Hematopoietic multipotent progenitor cell treated with erythropoietin and hydrocortisone succinate and interleukin-3 and kit ligand, for 4 days (in vitro differentiated cells): ENCODE measurements around the gene PLEKHB1.
A peak's percentile ranks its signal among the peaks of the same experiment; 100 is the strongest.
"Not testable (repeated sequence)": the region's sequence is repeated elsewhere in the genome, so short reads cannot be mapped to it uniquely, and the experiment has no call there.

Experiments
- DNase-seq: peaks from one replicate; pipeline ENCODE4 v3.0.0-alpha.2; 2015

PLEKHB1 gene

GRCh38 chr11:73648571-73649046 lies 2.2 kb downstream of the PLEKHB1 start:
- no peak for DNase-seq

- DNase-seq, result no peak
These were observed 2.8 kb downstream of the PLEKHB1 start for GRCh38 chr11:73649206-73649605.

- DNase-seq, result no peak
These were observed 4.0 kb downstream of the PLEKHB1 start for GRCh38 chr11:73650400-73650799.

GRCh38 chr11:73651252-73651651 lies 4.9 kb downstream of the PLEKHB1 start:
- no peak for DNase-seq

- no peak for DNase-seq
These were observed 5.3 kb downstream of the PLEKHB1 start for GRCh38 chr11:73651661-73652045.

GRCh38 chr11:73652046-73652730 lies 5.8 kb downstream of the PLEKHB1 start:
- no peak for DNase-seq

GRCh38 chr11:73652856-73653559 lies 6.6 kb downstream of the PLEKHB1 start:
- DNase-seq, result no peak

- no peak for DNase-seq
These were observed 7.6 kb downstream of the PLEKHB1 start for GRCh38 chr11:73653996-73654395.

GRCh38 chr11:73654482-73655021 lies 8.2 kb downstream of the PLEKHB1 start:
- no peak for DNase-seq

GRCh38 chr11:73655686-73656085 lies 9.3 kb downstream of the PLEKHB1 start:
- DNase-seq, result no peak

GRCh38 chr11:73656985-73657384 lies 10.6 kb downstream of the PLEKHB1 start:
- no peak for DNase-seq

- DNase-seq, result no peak
These were observed 13.6 kb downstream of the PLEKHB1 start for GRCh38 chr11:73659961-73660360.

GRCh38 chr11:73660497-73661034 lies 14.2 kb downstream of the PLEKHB1 start:
- DNase-seq, result no peak

GRCh38 chr11:73661035-73661628 lies 14.8 kb downstream of the PLEKHB1 start:
- peak; percentile 92 for DNase-seq

GRCh38 chr11:73662445-73663157 lies 16.2 kb downstream of the PLEKHB1 start:
- DNase-seq, result no peak

- DNase-seq, result no peak
These were observed 17.5 kb downstream of the PLEKHB1 start for GRCh38 chr11:73663604-73664495.

- no peak for DNase-seq
These were observed 18.5 kb downstream of the PLEKHB1 start for GRCh38 chr11:73664877-73665276.

- peak; percentile 74 for DNase-seq
These were observed 21.5 kb downstream of the PLEKHB1 start for GRCh38 chr11:73667891-73668290.

- no peak for DNase-seq
These were observed 24.4 kb downstream of the PLEKHB1 start for GRCh38 chr11:73670808-73671207.

GRCh38 chr11:73671701-73672100 lies 25.3 kb downstream of the PLEKHB1 start:
- no peak for DNase-seq

GRCh38 chr11:73676552-73676951 lies 30.2 kb downstream of the PLEKHB1 start:
- not testable (repeated sequence) for DNase-seq

- no peak for DNase-seq
These were observed 34.3 kb downstream of the PLEKHB1 start for GRCh38 chr11:73680687-73681086.
